GM12891 (cell line): ENCODE data around the gene TK1.

ENCODE experiments used
- DNase-seq: peaks from one replicate; pipeline ENCODE4 v3.0.0; 2011; ENCODE audit warnings: low spot score; ENCODE audit not compliant: insufficient read length
- FAIRE-seq: peaks from 2 replicates; lab custom pipeline; 2011; peaks lifted over from hg19 to GRCh38; lab: Jason Lieb, UNC
- PAX5 ChIP-seq: IDR thresholded peaks from 2 replicates; pipeline ENCODE4 v1.6.1; 2011; ENCODE audit warnings: low read length, moderate library complexity, mild to moderate bottlenecking; ENCODE audit not compliant: insufficient read depth, severe bottlenecking
- POLR2A ChIP-seq: IDR thresholded peaks from 2 replicates; pipeline ENCODE4 v1.6.1; 2011; ENCODE audit warnings: low read depth, low read length, control low read depth
- POLR2AphosphoS5 ChIP-seq: IDR thresholded peaks from 2 replicates; pipeline ENCODE4 v1.6.1; 2011; ENCODE audit warnings: low read depth, low read length, control low read depth
- POU2F2 ChIP-seq: IDR thresholded peaks from 2 replicates; pipeline ENCODE4 v1.6.1; 2011; ENCODE audit warnings: low read depth, mild to moderate bottlenecking, control low read depth, low read length, moderate library complexity
- SPI1 ChIP-seq: IDR thresholded peaks from 2 replicates; pipeline ENCODE4 v1.6.1; 2011; ENCODE audit warnings: low read depth, low read length, control low read depth
- TAF1 ChIP-seq: IDR thresholded peaks from 2 replicates; pipeline ENCODE4 v1.6.1; 2011; ENCODE audit warnings: low read depth, low read length, control low read depth

The TK1 gene

DNA sequence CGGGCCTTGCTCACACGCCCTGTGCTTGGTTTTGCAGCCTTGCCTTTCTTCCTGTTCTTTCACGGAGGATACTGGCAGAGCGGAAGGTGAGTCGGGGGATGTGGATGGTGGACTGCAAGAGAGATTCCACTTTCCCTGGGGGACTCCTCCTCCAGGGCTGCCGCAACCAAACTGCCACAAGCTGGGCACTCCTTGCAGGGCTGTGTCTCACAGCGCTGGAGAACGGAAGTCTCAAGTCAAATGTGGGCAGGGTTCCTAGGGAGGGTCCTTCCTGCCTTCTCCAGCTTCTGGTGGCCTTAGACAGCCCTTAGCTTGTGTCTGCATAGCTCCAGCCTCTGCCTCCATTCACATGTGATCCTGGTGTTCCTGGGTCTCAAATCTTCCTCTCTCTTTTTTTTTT lies 15.8 kb upstream of the TK1 start:
- DNase-seq (no peak), FAIRE-seq (no peak)
- TF ChIP-seq SPI1: no peak
- TF ChIP-seq TAF1: no peak
- no peak for TF ChIP-seq POLR2A
- TF ChIP-seq POLR2AphosphoS5: no peak
- TF ChIP-seq POU2F2: no peak
- no peak for TF ChIP-seq PAX5

DNA sequence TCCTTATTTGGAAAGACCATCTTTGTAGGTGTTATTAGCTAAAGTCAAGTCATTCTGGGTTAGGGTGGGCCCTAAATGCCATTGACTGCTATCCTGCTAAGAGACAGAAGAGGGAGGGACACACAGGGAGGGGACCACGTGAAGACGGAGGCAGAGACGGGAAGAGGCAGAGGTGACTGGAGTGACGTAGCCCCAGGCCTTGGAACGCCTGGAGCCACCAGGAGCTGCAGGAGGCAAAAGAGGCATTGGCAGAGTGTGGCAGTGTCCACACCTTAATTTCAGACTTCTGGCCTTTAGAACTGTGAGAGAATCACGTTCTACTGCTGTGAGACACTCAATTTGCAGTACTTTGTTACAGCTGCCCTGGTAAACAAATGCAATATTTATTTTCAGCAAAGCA lies 13.6 kb upstream of the TK1 start:
- TF ChIP-seq POLR2A (no peak), POU2F2 (no peak), POLR2AphosphoS5 (no peak), PAX5 (no peak), TAF1 (no peak), SPI1 (no peak)
- no peak for FAIRE-seq
- no peak for DNase-seq

DNA sequence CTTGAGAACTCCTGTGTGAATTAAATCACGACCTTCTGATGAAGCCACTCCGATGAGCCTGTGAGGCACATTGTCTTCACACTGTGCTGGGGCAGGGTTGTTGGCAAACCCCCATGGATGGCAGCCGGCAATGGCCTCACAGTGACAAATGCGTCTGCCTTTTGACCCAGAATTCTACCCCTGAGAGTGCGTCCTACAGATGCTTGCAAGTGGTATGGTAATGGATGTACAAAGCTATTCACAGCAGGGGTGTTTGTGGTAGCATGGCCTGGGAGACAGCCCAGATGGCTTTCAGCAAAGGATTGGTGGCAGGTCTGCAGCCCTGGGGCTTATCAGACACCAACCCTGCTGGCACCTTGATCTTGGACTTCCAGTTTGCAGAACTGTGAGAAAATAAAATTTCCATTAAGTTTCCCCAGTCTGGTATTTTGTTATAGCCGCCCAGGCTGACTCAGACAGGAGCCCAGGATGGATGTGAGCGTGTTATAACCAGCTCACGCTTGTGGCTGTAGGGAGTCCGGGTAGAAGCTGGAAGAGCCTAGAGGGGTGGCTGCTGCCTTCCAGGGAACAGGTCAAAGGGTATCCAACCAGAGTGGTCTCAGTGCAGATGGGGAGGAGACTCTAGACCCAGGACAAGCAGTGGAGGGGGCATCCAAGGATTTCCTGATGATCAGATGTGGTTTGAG lies 10.4 kb upstream of the TK1 start:
- DNase-seq (no peak), FAIRE-seq (no peak)
- TF ChIP-seq SPI1 (no peak), POLR2A (no peak), POU2F2 (no peak), PAX5 (no peak), TAF1 (no peak), POLR2AphosphoS5 (no peak)

DNA sequence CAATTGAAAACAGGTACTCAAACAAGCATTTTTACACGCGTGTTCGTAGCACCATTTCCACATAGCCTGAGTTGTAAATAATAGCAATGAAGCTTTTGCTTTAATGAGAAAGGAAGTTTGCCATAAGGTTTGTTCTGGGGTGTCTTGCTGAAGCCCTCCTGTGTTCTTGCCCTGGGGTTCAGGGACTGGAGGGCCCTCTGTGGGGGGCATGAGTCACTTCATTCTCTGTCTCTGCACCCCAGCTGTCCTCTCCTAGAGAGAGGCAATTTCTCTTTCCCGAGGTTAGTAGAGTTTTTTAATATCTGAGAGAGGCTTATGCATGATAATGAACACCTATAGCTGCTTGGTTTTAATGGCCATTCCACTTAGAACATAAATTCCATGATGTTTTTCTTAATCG lies 9.9 kb upstream of the TK1 start:
- DNase-seq: no peak
- no peak for FAIRE-seq
- TF ChIP-seq PAX5 (no peak), TAF1 (no peak), POLR2A (no peak), SPI1 (no peak)

DNA sequence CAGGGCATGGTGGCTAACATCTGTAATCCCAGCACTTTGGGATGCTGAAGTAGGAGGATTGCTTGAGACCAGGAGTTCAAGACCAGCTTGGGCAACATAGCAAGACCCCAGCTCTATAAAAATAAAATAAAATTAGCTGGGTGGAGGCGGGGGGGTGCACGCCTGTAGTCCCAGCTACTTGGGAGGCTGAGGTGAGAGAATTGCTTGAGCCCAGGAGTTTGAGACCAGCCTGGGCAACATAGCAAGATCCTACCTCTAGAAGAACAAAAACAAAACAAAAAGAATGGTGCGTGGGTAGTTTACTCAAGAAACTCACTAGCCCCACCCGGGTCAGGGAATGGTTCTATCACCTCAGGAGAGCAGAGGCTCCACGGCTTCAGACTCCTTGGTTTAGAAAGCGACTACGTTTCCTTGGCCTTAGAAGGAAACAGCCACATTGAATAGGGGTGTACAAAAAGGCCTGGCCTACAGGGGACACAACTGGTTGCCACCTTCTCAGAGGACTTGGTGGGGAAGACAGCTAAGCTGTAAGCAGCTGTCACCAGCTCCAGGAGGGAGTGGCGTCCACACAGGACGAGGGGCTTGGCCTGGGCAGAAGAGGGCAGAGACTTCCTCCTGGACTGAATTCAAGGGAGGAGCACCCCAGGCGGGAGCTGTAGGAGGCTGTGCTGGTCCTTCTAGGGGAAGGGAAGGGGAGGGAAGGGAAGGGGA lies 716 bp downstream of the TK1 start:
- TF ChIP-seq SPI1 (no peak), TAF1 (no peak), POLR2A (no peak), POU2F2 (no peak), PAX5 (no peak), POLR2AphosphoS5 (no peak)
- FAIRE-seq (no peak), DNase-seq (no peak)

DNA sequence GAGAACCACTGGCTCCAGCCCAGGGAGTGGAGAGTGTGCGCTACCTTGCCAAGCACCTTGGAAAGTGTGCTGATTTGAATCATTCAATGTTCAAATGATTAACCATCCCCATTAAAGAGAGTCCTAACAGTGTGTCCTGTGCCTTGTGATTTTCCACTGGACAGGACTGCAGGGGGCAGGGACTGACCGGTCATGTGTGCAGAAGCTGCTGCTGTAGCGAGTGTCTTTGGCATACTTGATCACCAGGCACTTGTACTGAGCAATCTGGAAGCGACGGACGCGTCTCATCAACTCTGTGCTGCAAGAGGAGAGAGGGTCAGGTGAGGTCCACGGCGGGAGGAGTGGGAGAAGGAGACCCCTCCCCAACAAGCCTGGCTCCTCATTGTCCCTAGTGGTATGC lies 2.0 kb downstream of the TK1 start:
- no peak for FAIRE-seq
- no peak for DNase-seq
- TF ChIP-seq SPI1 (no peak), POLR2AphosphoS5 (no peak), PAX5 (no peak), POU2F2 (no peak), POLR2A (no peak), TAF1 (no peak)

DNA sequence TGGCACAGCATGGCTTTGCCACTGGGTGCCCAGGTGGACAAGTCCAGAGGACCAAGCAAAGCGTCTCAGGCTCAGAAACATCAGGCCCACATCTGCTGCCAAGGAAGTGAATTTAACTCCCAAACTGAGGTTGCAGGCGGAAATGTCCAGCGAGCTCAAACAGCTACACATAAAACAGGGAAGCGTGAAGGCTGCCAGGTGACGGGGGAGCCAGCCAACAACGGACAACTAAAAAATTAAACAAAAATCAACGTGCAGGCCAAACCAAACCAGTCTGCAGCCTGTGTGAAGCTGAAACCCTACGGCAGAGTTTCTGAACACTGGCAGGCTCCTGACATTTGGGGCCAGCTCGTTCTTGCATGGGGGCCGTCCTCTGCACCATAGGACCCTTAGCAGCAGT lies 2.5 kb downstream of the TK1 start:
- DNase-seq: no peak
- FAIRE-seq: no peak
- no peak for TF ChIP-seq POLR2A
- no peak for TF ChIP-seq POLR2AphosphoS5
- TF ChIP-seq TAF1: no peak
- TF ChIP-seq SPI1: no peak
- no peak for TF ChIP-seq PAX5
- no peak for TF ChIP-seq POU2F2

DNA sequence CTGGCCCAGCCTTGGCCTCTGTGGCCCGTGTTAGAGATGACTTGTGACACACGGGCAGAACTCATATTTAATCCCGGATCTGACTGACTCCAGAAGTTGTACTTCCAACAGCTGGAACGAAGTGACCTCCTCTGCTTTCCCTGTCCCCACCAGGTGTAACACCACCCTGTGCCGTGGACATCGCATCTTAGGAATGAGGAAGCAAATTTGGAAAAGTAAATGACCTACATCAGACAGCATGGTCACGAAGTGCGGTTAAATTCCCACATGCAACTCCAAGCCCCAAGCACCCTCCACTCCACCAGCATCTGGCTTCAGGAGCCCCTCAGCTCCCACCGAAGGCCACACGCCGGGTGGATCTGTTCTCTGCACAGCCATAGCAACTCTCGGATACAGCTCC lies 2.9 kb downstream of the TK1 start:
- FAIRE-seq: no peak
- TF ChIP-seq PAX5 (no peak), TAF1 (no peak), SPI1 (no peak), POLR2AphosphoS5 (no peak), POLR2A (no peak), POU2F2 (no peak)

DNA sequence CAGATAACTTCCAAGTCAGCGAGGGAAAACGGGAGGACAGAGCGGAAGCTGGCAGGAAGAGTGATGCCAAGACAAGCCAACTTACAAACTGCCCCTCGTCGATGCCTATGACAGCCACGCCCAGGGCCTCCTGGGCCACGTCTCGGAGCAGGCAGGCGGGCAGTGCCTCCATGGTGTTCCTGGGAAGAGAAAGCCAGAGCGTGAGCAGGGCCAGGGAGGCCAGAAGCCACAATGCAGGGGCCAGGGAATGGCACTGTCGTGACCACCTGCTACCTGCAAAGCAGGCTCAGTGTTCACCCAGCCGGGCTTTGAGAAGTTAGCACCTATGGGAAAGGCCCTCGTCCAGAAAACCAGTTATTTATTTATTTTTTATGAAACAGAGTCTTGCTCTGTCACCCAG lies 4.3 kb downstream of the TK1 start:
- no peak for DNase-seq
- FAIRE-seq: no peak
- TF ChIP-seq TAF1 (no peak), PAX5 (no peak), POLR2A (no peak), POLR2AphosphoS5 (no peak), POU2F2 (no peak)

More for the DNA sequence above, 2.9 kb downstream of the TK1 start:
- DNase-seq: no peak

DNA sequence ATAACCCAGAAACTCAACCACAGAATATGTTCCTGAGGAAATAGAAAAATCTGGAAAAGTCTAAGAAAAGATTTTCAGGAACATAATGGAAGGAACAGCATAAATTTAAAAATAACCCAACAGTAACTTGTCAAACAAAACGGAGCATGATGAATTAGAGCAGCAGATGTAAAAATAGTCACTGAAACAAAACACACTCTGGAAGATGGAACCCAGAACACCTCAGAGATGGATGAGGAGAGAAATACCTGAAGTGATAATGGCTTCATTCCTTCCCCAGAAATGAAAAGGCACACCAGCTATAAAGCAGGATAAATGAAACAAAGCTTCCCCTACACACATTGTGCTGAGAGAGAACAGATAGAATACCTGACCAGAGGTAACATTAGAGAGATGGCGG lies 6.3 kb downstream of the TK1 start:
- TF ChIP-seq POLR2AphosphoS5 (no peak), POU2F2 (no peak), SPI1 (no peak), TAF1 (no peak), PAX5 (no peak), POLR2A (no peak)
- FAIRE-seq: no peak
- DNase-seq: no peak
